ENCODE measurements around the gene EXTL2. TPM values are rescaled to one million over a fixed set of nuclear protein-coding genes. Genes with fewer than 3 reads are reported as not detected.

The EXTL2 gene, protein sequence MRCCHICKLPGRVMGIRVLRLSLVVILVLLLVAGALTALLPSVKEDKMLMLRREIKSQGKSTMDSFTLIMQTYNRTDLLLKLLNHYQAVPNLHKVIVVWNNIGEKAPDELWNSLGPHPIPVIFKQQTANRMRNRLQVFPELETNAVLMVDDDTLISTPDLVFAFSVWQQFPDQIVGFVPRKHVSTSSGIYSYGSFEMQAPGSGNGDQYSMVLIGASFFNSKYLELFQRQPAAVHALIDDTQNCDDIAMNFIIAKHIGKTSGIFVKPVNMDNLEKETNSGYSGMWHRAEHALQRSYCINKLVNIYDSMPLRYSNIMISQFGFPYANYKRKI
- total RNA-seq, result 27.7 and 36.0 TPM in 2 replicates

DNA sequence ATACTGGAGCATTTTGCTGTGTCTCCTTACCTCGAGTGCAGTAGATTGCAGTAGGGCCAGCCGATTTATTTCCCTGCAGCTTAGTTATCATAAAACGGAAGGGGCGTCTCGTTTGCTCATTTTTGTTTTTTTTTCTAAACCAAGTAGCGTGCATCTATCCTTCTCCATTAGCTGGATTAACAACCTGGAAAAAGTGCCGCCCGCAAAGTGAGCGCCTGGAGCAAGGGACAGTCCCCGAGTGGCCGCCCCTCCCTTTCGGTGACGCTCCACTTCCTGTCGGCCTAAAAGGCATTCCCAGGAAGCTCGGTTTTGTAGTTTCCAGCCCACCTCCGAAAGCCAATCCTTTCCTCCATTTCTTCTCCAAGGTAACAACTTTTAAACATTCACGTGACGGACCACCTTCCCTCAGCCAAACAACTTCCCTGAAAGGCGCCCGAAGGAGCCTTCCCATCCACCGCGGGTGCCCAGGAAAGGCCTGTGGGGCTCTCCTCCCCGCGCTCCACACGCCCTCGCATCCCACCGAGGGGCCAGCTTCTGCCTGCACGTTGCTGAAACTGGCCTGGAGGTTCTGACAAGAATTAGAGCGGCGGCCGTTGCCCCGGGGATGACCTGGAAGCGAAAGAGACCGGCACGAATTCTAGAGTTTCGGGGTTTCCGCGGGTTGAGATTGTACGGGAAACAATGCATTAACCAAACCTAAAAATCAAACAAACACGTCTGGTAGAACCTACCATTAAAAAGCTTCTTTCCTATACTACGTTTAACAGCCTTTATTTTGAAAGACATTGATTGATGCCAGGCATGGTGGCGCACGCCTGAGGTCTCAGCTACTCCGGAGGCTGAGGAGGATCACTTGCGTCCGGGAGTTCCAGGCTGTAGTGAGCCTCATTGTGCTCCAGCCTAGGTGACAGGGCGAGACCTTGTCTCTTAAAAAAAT lies at the start of gene EXTL2:
TSS of gene EXTL2 (minus strand) at position 240 of the 937 bp plus-strand sequence. CDS start 6,085 bp downstream, outside the sequence.

DNA sequence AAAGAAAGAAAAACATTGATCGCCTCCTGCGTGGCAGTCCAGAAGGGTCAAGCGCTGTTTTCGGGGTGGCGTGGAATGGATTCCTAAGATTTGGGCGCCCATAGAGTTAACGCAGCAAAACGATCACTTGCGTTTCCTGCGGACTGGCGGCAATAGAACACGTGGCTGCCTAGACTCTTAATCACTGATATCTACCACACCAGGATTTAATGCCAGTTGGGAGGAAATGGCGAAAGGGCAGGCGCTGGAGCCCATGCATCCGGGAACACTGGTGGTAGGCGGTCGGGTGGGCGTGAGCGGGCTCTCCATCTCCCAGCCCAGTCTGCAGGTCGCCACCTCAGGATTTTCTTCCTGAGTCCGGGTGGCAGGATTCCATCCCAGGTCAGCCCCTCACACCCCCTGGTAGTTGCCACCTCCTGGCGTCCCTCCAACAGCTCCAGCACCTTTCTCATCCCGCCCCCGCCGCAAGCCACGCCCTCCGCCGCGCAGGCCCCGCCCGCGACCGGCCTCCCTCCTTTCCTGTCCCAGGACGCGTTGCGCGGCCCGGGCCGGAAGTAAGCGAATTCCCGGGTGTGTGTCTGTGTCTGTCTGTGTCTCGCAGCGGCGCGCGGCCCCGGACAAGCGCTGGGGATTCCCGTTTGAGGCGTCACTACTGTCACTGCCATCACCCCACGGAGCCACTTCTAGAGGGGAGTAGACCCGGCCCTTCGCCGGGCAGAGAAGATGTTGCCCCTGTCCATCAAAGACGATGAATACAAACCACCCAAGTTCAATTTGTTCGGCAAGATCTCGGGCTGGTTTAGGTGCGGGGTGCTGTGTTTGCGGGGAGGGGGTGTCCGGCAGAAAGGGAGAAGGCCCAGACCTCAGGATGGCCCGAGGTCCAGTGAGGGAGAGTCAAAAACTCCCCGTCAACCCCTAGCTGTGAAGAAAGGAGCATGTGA lies 1.2 kb upstream of the EXTL2 start, which contains the start of gene SLC30A7:
TSS of gene SLC30A7 (plus strand) at position 551 of the 941 bp plus-strand sequence. CDS start at position 724, 173 bp downstream.

Other genes with a start within 250 kb of the EXTL2 start
- 4.2 and 20.7 TPM in 2 replicates for gene VCAM1, start 175.1 kb downstream of the EXTL2 start, total RNA-seq
- 40.6 and 44.1 TPM in 2 replicates for gene SLC30A7, start 1.2 kb upstream of the EXTL2 start, total RNA-seq
- 21.7 and 22.4 TPM in 2 replicates for gene DPH5, start 130.9 kb upstream of the EXTL2 start, total RNA-seq